SKM-1 treated with dmso at 0.1 percent for 144 hours (cell line): ENCODE data around the gene TNF.
"Not testable (repeated sequence)": the region's sequence is repeated elsewhere in the genome, so short reads cannot be mapped to it uniquely, and the experiment has no call there.

Experiments used
- DNase-seq: peaks from one replicate; lab custom pipeline; 2025; ENCODE audit not compliant: unreplicated experiment; lab: John Stamatoyannopoulos, UW

TNF gene

GRCh38 chr6:31587791-31588777 lies 12.7 kb downstream of the TNF start:
- no peak for DNase-seq

GRCh38 chr6:31588871-31589650 lies 13.7 kb downstream of the TNF start:
- DNase-seq, result no peak

- DNase-seq, result not testable (repeated sequence)
Measured at GRCh38 chr6:31590691-31591090, 15.3 kb downstream of the TNF start.

- DNase-seq, result no peak
Measured at GRCh38 chr6:31592396-31592771, 17.0 kb downstream of the TNF start.

- peak; percentile 52 for DNase-seq
Measured at GRCh38 chr6:31597006-31597405, 21.6 kb downstream of the TNF start.

GRCh38 chr6:31607317-31607716 lies 32.0 kb downstream of the TNF start:
- no peak for DNase-seq

GRCh38 chr6:31609519-31610406 lies 34.4 kb downstream of the TNF start:
- DNase-seq, result no peak

GRCh38 chr6:31610968-31611367 lies 35.6 kb downstream of the TNF start:
- DNase-seq, result no peak

GRCh38 chr6:31614075-31614619 lies 38.8 kb downstream of the TNF start:
- peak; percentile 42 for DNase-seq

- DNase-seq, result peak; percentile 64
Measured at GRCh38 chr6:31614684-31615578, 39.6 kb downstream of the TNF start, which contains the start of gene AIF1. TSS of gene AIF1 (plus strand) at chr6:31615234. CDS start at chr6:31615330, 96 bp downstream.

- peak; percentile 96 for DNase-seq
Measured at GRCh38 chr6:31615748-31616147, 40.4 kb downstream of the TNF start.

GRCh38 chr6:31617010-31617409 lies 41.6 kb downstream of the TNF start:
- no peak for DNase-seq

- peak; percentile 98 for DNase-seq
Measured at GRCh38 chr6:31619805-31620585, 44.6 kb downstream of the TNF start.

- DNase-seq, result peak; percentile 63
Measured at GRCh38 chr6:31620586-31621319, 45.4 kb downstream of the TNF start, which contains the start of gene PRRC2A. TSS of gene PRRC2A (plus strand) at chr6:31620715. CDS start at chr6:31622790, 2,075 bp downstream.

GRCh38 chr6:31621320-31621939 lies 46.1 kb downstream of the TNF start:
- no peak for DNase-seq

GRCh38 chr6:31621991-31622390 lies 46.6 kb downstream of the TNF start:
- DNase-seq, result no peak

- DNase-seq, result peak; percentile 69
Measured at GRCh38 chr6:31622684-31623091, 47.3 kb downstream of the TNF start.
